Epithelial cell of proximal tubule (primary cell): ENCODE results near the gene DYNC2LI1. TPM values are rescaled to one million over a fixed set of nuclear protein-coding genes. Genes with fewer than 3 reads are reported as not detected.

ENCODE experiments used
- DNase-seq: peaks from one replicate; pipeline ENCODE4 v3.0.0-alpha.2; 2011; ENCODE audit warnings: low read depth
- H3K4me3 ChIP-seq: 2 replicates; pipeline ENCODE4 v1.5.1; 2011; ENCODE audit warnings: low read depth, mild to moderate bottlenecking, low read length
- CTCF ChIP-seq: conservative IDR thresholded peaks from 2 replicates; pipeline ENCODE4 v1.5.1; 2012; ENCODE audit warnings: low read depth, mild to moderate bottlenecking, low read length
- total RNA-seq: library from RNA; depleted of rRNA; stranded (reverse); fragments of >200 nt; gene quantifications from 2 replicates; pipeline ENCODE4 v1.2.3, GENCODE V29; 2015

The DYNC2LI1 gene
- total RNA-seq, 1 donor from 2014 or later, result 37.0 TPM

- no peak overlapping the region for H3K4me3 ChIP-seq
- TF ChIP-seq CTCF, result no peak
- no peak for DNase-seq
These were observed 42.6 kb upstream of the DYNC2LI1 start for GRCh38 chr2:43731211-43731610.

GRCh38 chr2:43736637-43737036 lies 37.2 kb upstream of the DYNC2LI1 start:
- no peak for TF ChIP-seq CTCF
- H3K4me3 ChIP-seq, result no peak overlapping the region
- DNase-seq, result no peak

GRCh38 chr2:43737097-43737854 lies 36.6 kb upstream of the DYNC2LI1 start:
- no peak overlapping the region for H3K4me3 ChIP-seq
- TF ChIP-seq CTCF, result no peak
- DNase-seq, result peak; percentile 90

GRCh38 chr2:43737855-43738254 lies 36.0 kb upstream of the DYNC2LI1 start:
- no peak overlapping the region for H3K4me3 ChIP-seq
- no peak for TF ChIP-seq CTCF
- no peak for DNase-seq

- DNase-seq, result no peak
- H3K4me3 ChIP-seq, result no peak overlapping the region
- no peak for TF ChIP-seq CTCF
These were observed 35.6 kb upstream of the DYNC2LI1 start for GRCh38 chr2:43738257-43738656.

- no peak for DNase-seq
- no peak for TF ChIP-seq CTCF
- no peak overlapping the region for H3K4me3 ChIP-seq
These were observed 30.1 kb upstream of the DYNC2LI1 start for GRCh38 chr2:43743706-43744105.

- DNase-seq, result peak; percentile 81
- H3K4me3 ChIP-seq, result no peak overlapping the region
- no peak for TF ChIP-seq CTCF
These were observed 28.4 kb upstream of the DYNC2LI1 start for GRCh38 chr2:43745457-43745856.
